HG02973 (cell line): ENCODE data around the gene KARS1.

Experiments used
- ATAC-seq: cut with Tn5 transposase; IDR thresholded peaks from one replicate; pipeline ENCODE4 v1.9.1; 2021; ENCODE audit warnings: moderate library complexity; ENCODE audit not compliant: unreplicated experiment

KARS1 gene

GRCh38 chr16:75588716-75589115 is 58.7 kb downstream of the KARS1 start:
- no peak for ATAC-seq

GRCh38 chr16:75584108-75584507 is 63.4 kb downstream of the KARS1 start:
- no peak for ATAC-seq

DNA sequence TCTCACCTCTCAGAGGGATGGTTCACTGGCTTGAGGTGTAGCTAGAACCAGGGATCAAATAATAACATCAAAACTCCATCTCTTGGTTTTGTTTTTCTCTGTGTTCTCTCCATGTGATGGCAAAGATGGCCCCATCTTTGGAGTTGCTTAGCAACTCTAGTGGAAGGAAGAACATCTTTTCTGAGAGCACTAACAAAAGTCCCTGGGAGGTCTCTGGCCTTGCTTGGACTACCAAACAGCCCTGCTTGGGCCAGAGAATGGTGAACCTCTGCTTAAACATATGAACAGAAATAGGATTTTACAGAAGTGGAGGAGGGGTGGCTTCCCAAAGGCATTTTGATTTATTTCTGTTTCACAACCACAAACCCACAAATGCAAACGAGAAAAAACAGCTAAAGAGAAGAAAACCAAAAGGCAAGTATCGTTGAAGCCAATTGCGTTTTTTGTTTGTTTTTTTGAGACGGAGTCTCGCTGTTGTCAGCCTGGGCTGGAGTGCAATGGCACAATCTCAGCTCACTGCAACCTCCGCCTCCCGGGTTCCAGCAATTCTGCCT is 68.1 kb downstream of the KARS1 start:
- no peak for ATAC-seq

DNA sequence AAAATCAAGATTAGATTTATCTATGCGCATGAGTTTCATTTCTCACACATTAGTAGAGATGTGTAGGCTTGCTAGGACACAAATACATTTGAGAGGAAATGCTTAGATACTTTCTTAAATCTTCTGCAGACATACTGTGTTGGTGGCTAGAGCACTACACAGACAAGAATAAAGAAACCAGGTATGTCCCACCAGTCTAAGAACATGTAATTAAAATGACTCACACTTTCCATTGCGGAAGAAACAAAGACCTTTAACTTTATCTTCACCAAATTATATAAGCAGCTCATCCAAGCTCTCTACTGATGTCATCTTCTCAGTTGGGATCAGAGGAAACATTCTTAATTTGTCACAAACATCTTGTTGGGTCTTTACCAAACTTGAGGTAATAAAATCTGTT is 68.7 kb downstream of the KARS1 start:
- ATAC-seq, result no peak

- ATAC-seq, result no peak
Observed at GRCh38 chr16:75578212-75578611, 69.3 kb downstream of the KARS1 start.
